ENCODE measurements around the gene NRIP1.

DNA sequence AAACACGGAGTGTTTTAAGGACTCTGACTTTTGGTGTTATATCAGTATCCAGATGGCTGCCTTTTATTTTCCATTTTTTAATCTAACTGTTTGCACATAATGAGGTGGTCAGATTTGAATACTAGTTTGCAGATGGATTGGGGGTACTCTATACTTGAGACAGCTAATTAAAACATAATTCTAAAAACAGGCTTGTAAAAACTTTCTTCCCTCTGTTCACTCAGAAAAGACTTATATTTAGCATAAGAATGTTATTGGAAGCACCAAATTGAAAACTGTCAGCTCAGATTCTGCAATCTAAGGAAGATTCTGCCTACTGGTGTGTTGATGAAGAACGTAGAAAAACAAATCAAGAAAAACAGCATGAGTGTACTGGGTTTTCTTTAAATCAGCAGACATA lies 44.0 kb upstream of the NRIP1 start:
- TF ChIP-seq EZH2phosphoT487 (IDR thresholded peaks at IDR 0.05; ENCODE audit: insufficient read depth, low read depth) = no peak
- no peak for TF ChIP-seq EZH2 (IDR thresholded peaks at IDR 0.05; ENCODE audit: insufficient read depth, poor library complexity, severe bottlenecking)

Data from GM23248 (cell line).